GM23338 (cell line): ENCODE data around the gene CDKL1. TPM values are rescaled to one million over a fixed set of nuclear protein-coding genes. Genes with fewer than 3 reads are reported as not detected.

Experiments
- ATAC-seq: fragments of 200-7000 bp; cut with Tn5 transposase; 3 replicates; pipeline ENCODE4 v1.9.1; 2020
- DNase-seq: peaks from one replicate; pipeline ENCODE4 v3.0.0-alpha.2; 2015; ENCODE audit warnings: low spot score
- H2AFZ ChIP-seq: fragments of 200-600 bp; sonication (generic); 2 replicates; pipeline ENCODE4 v1.8.0; 2016; ENCODE audit warnings: antibody characterized with exemption, mild to moderate bottlenecking, moderate library complexity
- H3F3A ChIP-seq: fragments of 200-600 bp; sonication (generic); replicated peaks from 2 replicates; pipeline ENCODE4 v1.8.0; 2017; ENCODE audit warnings: antibody characterized with exemption, mixed run types, low read depth
- H3K27ac ChIP-seq: fragments of 200-600 bp; sonication (generic); 2 replicates; pipeline ENCODE4 v1.6.1; 2016; ENCODE audit warnings: low read depth
- H3K27me3 ChIP-seq: fragments of 200-600 bp; sonication (generic); 2 replicates; pipeline ENCODE4 v1.8.0; 2016; ENCODE audit warnings: mild to moderate bottlenecking, mixed run types, moderate library complexity; ENCODE audit not compliant: insufficient read depth
- H3K36me3 ChIP-seq: fragments of 200-600 bp; sonication (generic); 2 replicates; pipeline ENCODE4 v1.8.0; 2016; ENCODE audit warnings: mild to moderate bottlenecking; ENCODE audit not compliant: insufficient read depth
- H3K4me1 ChIP-seq: fragments of 200-600 bp; sonication (generic); 2 replicates; pipeline ENCODE4 v1.8.0; 2016; ENCODE audit warnings: mild to moderate bottlenecking, moderate library complexity; ENCODE audit not compliant: insufficient read depth
- H3K4me2 ChIP-seq: fragments of 200-600 bp; sonication (generic); 2 replicates; pipeline ENCODE4 v1.7.1; 2017; ENCODE audit warnings: mixed run types
- H3K4me3 ChIP-seq: fragments of 200-600 bp; sonication (generic); 2 replicates; pipeline ENCODE4 v1.6.1; 2016; ENCODE audit warnings: mixed run types
- H3K79me2 ChIP-seq: fragments of 200-600 bp; sonication (generic); replicated peaks from 2 replicates; pipeline ENCODE4 v1.8.0; 2017; ENCODE audit warnings: mild to moderate bottlenecking; ENCODE audit not compliant: insufficient read depth
- H3K9me2 ChIP-seq: fragments of 200-600 bp; sonication (generic); 2 replicates; pipeline ENCODE4 v1.8.0; 2017; ENCODE audit not compliant: insufficient read depth
- H4K20me1 ChIP-seq: fragments of 200-600 bp; sonication (generic); replicated peaks from 2 replicates; pipeline ENCODE4 v1.8.0; 2017; ENCODE audit warnings: mild to moderate bottlenecking; ENCODE audit not compliant: insufficient read depth
- H3K27ac Mint-ChIP-seq: 2 replicates; pipeline ENCODE4 v1.8.0; 2020; ENCODE audit warnings: inconsistent platforms, mild to moderate bottlenecking, moderate library complexity, mixed read lengths
- H3K27me3 Mint-ChIP-seq: 3 replicates; pipeline ENCODE4 v1.8.0; 2022; ENCODE audit warnings: low read depth, mild to moderate bottlenecking, moderate library complexity, mixed read lengths, inconsistent platforms; ENCODE audit not compliant: insufficient read depth, poor library complexity
- H3K36me3 Mint-ChIP-seq: 3 replicates; pipeline ENCODE4 v1.8.0; 2021; ENCODE audit warnings: low read depth, mild to moderate bottlenecking, inconsistent platforms, moderate library complexity, mixed read lengths
- H3K4me1 Mint-ChIP-seq: 3 replicates; pipeline ENCODE4 v1.8.0; 2020; ENCODE audit warnings: mild to moderate bottlenecking, inconsistent platforms, mixed read lengths
- H3K4me3 Mint-ChIP-seq: 3 replicates; pipeline ENCODE4 v1.8.0; 2021; ENCODE audit warnings: moderate library complexity, mild to moderate bottlenecking, inconsistent platforms, mixed read lengths
- H3K9me3 Mint-ChIP-seq: 3 replicates; pipeline ENCODE4 v1.8.0; 2020; ENCODE audit warnings: moderate library complexity, mild to moderate bottlenecking, inconsistent platforms, mixed read lengths
- CREB1 ChIP-seq: fragments of 250-450 bp; sonication (Bioruptor Pico); IDR thresholded peaks from 2 replicates; pipeline ENCODE4 v1.5.0; 2020; ENCODE audit warnings: low read depth, mild to moderate bottlenecking, moderate library complexity
- CTCF ChIP-seq, 2 experiments: fragments of 200-600 bp in 1 of 2; sonication (generic) in 1 of 2; conservative IDR thresholded peaks; 2 replicates each; pipeline versions ENCODE4 v1.5.1 to v1.6.1; 2016 to 2017; ENCODE audit warnings: antibody characterized with exemption in 2 of 2, low read depth in 2 of 2, mild to moderate bottlenecking in 2 of 2, moderate library complexity in 1 of 2
- ETS1 ChIP-seq: IDR thresholded peaks from 2 replicates; pipeline ENCODE4 v1.6.1; 2016; ENCODE audit warnings: antibody characterized with exemption
- EZH2 ChIP-seq: fragments of 200-600 bp; sonication (generic); IDR thresholded peaks from one replicate; pipeline ENCODE4 v1.8.0; 2017; ENCODE audit warnings: antibody characterized with exemption, mild to moderate bottlenecking, low read depth; ENCODE audit not compliant: unreplicated experiment
- EZH2phosphoT487 ChIP-seq: fragments of 200-600 bp; sonication (generic); IDR thresholded peaks from one replicate; pipeline ENCODE4 v1.8.1; 2018; ENCODE audit warnings: antibody characterized with exemption; ENCODE audit not compliant: unreplicated experiment
- JUNB ChIP-seq: IDR thresholded peaks from one replicate; pipeline ENCODE4 v1.6.1; 2016; ENCODE audit warnings: antibody characterized with exemption; ENCODE audit not compliant: unreplicated experiment
- NANOG ChIP-seq: IDR thresholded peaks from 2 replicates; pipeline ENCODE4 v1.6.1; 2016; ENCODE audit warnings: antibody characterized with exemption, borderline replicate concordance
- POLR2AphosphoS5 ChIP-seq: IDR thresholded peaks from 2 replicates; pipeline ENCODE4 v1.6.1; 2016; ENCODE audit warnings: antibody characterized with exemption, low read depth
- REST ChIP-seq: IDR thresholded peaks from one replicate; pipeline ENCODE4 v1.6.1; 2018; ENCODE audit warnings: antibody characterized with exemption; ENCODE audit not compliant: unreplicated experiment
- STAT1 ChIP-seq: IDR thresholded peaks from one replicate; pipeline ENCODE4 v1.6.1; 2016; ENCODE audit warnings: antibody characterized with exemption; ENCODE audit not compliant: unreplicated experiment
- ZNF114 ChIP-seq: fragments of 250-450 bp; sonication (Bioruptor Pico); IDR thresholded peaks from 2 replicates; pipeline ENCODE4 v1.5.0; 2020; ENCODE audit warnings: mild to moderate bottlenecking, moderate library complexity
- ZNF331 ChIP-seq: fragments of 250-450 bp; sonication (Bioruptor Pico); IDR thresholded peaks from 2 replicates; pipeline ENCODE4 v1.5.0; 2020; ENCODE audit warnings: low read depth, mild to moderate bottlenecking, moderate library complexity
- ZNF462 ChIP-seq: fragments of 250-450 bp; sonication (Bioruptor Pico); IDR thresholded peaks from 2 replicates; pipeline ENCODE4 v1.5.0; 2020; ENCODE audit warnings: mild to moderate bottlenecking, moderate library complexity
- polyA plus RNA-seq: library from polyadenylated mRNA; unstranded; fragments of >200 nt; fragmentation: Nextera tagmentation; extraction: Ambion mirVana; gene quantifications from 2 replicates; pipeline ENCODE4 v1.2.1, GENCODE V29; 2016
- total RNA-seq: library from RNA; depleted of rRNA; stranded (reverse); fragments of >200 nt; shearing (Covaris generic); gene quantifications from 2 replicates; pipeline ENCODE4 v1.2.3, GENCODE V29; 2014

The CDKL1 gene
- total and polyA plus RNA-seq, 2 experiments from 2014 or later = 0.52 TPM

- H3K4me1 Mint-ChIP-seq = peaks cover 3% of the 10 kb centered on the region
- Histone ChIP-seq H3K4me2 (no peak overlapping the region), H3F3A (no peaks in the 10 kb centered on the region), H3K4me3 (no peak overlapping the region), H3K27ac (no peak overlapping the region), H3K79me2 (no peaks in the 10 kb centered on the region), H3K9me2 (no peaks in the 10 kb centered on the region), H2AFZ (no peak overlapping the region), H4K20me1 (no peaks in the 10 kb centered on the region), H3K27me3 (peaks cover 2% of the 10 kb centered on the region; the same call in 1 of the 2 replicates), H3K4me1 (0 out of 2 replicates have a peak, but pooled peaks cover 4% of the 10 kb centered on the region), H3K36me3 (no peaks in the 10 kb centered on the region)
- TF ChIP-seq CTCF (conservative IDR thresholded peaks at IDR 0.05; ENCODE audit: low read depth in 2 of 2) (no peak), ETS1 (no peak), ZNF462 (no peak), ZNF331 (CRISPR knock-in tag) (no peak), ZNF114 (no peak), REST (no peak), JUNB (no peak), NANOG (no peak), STAT1 (no peak), POLR2AphosphoS5 (no peak), CREB1 (no peak), EZH2 (no peak), EZH2phosphoT487 (no peak)
- no peaks in the 10 kb centered on the region for H3K36me3 Mint-ChIP-seq
- peaks cover 4% of the 10 kb centered on the region for H3K27me3 Mint-ChIP-seq
- H3K4me3 Mint-ChIP-seq = no peak overlapping the region
- H3K27ac Mint-ChIP-seq = no peak overlapping the region
- DNase-seq (no peak), ATAC-seq (no peak)
- H3K9me3 Mint-ChIP-seq = no peaks in the 10 kb centered on the region
These were observed 6.8 kb downstream of the CDKL1 start for GRCh38 chr14:50389668-50390441.
